GM19397 (cell line): ENCODE results near the gene ZMYND15.

Source experiments
- ATAC-seq: cut with Tn5 transposase; IDR thresholded peaks from one replicate; pipeline ENCODE4 v1.9.1; 2021; ENCODE audit warnings: mild to moderate bottlenecking, moderate library complexity; ENCODE audit not compliant: unreplicated experiment

Gene ZMYND15

DNA sequence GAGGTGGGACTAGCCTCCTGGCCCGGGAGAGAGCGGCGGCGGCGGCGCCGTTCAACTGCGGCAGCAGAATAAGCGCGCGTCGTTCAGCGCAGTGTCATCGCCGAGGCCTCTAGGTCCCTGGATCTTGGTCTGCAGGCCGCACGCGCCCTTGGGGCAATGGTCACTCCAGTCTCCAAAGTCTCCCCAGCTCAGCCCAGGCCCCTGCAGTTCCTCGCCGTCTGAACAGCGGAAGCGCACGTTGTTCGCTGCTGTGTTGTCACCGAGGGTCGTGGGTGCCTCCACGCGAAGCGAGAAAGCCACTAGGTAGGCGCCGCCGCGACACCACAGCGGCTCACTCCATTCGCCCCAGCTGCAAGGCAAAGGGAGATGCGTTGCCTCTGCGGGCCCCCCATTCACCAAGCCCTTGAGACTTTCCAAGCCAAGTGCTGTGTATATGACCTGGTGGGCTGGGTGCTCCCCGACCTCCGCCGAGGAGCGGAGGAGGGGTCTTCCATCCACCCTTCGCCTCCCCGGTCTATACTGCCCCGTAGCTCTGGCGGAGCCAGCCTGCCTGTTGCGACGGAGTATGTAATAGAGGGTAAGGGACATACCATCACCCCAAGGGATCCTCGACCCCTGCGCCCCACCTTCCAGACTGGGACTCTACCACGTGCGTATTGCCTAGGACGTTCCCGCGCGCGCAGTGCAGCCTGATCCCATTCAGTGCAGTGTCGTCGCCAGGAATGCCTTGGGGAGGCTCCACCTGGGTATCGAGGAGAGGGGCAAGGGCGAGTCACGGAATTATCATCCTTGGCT is 45.9 kb downstream of the ZMYND15 start:
- ATAC-seq: no peak

- no peak for ATAC-seq
Measured at GRCh38 chr17:4786106-4786511, 46.5 kb downstream of the ZMYND15 start, which contains the start of gene VMO1. Gene VMO1 (minus strand): TSS chr17:4786364. CDS start chr17:4786352, 12 bp downstream.

DNA sequence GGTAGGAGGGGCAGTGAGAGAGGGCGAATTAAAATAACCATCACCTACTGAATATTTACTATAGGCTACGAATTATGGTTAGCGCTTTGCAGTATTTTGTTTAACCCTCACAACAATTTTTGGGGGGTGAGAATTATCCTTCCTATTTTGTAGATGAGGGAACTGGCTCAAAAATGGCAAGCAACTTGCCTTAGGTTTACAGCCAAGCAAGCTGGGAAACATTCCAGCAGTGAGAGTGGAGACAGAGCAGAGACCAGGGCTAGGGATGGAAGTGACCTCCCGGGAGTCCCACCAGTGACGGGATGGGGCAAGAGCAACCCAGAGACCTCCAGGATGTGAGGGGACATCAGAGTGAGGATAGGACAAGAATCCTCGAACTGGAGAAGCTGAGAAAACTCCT is 46.9 kb downstream of the ZMYND15 start:
- ATAC-seq: no peak

GRCh38 chr17:4788159-4788806 is 48.6 kb downstream of the ZMYND15 start:
- ATAC-seq: no peak

GRCh38 chr17:4788807-4789700 is 49.4 kb downstream of the ZMYND15 start, which contains the start of gene GLTPD2:
Gene GLTPD2 (plus strand): TSS chr17:4788964. CDS start chr17:4789012, 48 bp downstream.
- no peak for ATAC-seq

- ATAC-seq: no peak
Measured at GRCh38 chr17:4789701-4789950, 50.0 kb downstream of the ZMYND15 start.

DNA sequence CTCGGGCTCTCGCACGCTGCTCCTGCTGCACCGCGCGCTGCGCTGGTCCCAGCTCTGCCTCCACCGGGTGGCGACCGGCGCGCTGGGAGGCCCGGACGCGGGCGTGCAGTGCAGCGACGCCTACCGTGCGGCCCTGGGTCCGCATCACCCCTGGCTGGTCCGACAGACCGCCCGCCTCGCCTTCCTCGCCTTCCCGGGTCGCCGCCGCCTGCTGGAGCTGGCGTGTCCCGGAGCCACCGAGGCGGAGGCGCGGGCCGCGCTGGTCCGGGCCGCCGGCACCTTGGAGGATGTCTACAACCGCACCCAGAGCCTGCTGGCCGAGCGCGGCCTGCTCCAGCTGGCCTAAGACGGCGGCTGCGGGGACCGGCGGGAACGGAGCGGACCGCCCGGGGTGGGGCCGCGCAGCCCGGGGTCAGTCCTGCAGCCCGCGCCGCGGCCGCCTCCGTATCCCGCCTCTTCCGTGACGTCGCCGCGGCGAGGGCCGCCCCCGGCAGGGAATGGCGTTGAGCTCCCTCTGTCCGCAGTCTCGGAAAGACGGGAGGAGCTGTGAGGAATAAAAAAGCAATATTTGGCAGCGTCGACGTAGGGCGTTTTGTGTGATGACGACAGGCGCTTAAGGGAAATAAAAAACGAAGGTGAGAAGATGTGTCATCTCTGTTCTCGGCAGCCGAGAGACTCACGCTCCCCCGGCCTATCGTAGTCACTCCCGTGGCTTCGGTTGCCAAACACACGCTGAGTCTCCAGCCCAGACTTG is 50.5 kb downstream of the ZMYND15 start:
- peak; percentile 94 for ATAC-seq

DNA sequence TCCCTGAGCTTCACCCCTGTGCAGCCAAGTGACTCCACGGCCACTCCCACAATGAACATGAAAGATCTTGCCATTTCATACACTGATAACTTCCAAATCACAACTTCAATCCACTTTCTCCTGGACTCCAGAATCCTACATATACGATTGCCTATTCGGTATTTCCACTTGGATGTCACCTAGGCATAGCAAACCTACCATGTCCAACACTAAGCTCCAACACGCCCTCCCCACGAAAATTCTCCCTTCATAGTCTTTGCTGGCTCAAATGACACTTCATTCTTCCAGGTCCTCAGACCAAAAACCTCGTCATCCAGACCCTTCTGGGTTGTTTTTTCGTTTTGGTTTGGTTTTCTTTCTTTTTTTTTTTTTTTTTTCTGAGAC is 51.1 kb downstream of the ZMYND15 start:
- no peak for ATAC-seq

DNA sequence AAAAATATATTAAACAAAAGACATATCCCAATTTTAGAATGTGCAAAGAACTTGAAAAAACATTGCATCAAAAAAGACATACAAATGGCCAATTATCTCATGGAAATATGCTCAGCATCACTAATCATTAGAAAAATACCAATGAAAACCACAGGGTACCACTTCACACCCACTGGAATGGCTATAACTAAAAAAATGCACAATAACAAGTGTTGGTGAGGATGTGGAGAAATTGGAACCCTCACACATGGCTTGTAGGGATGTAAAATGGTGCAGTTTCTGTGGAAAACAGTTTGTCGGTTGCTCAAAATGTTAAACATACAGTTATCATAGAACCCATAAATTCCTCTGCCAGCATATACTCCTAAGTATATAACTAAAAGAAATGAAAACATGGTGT is 55.5 kb downstream of the ZMYND15 start:
- no peak for ATAC-seq
